ENCODE data around the gene NPC1L1. TPM values are rescaled to one million over a fixed set of nuclear protein-coding genes. Genes with fewer than 3 reads are reported as not detected.

The NPC1L1 gene
- total and polyA plus RNA-seq, 2 of the 13 experiments (the other 11 are each of a cell fraction or from before 2014, with no cell fraction given) = 4.8 to 14.5 TPM

GRCh38 chr7:44581879-44582603 lies 40.9 kb upstream of the NPC1L1 start, which contains the start of gene TMED4 (continued):
- TF ChIP-seq, protein P1, sequence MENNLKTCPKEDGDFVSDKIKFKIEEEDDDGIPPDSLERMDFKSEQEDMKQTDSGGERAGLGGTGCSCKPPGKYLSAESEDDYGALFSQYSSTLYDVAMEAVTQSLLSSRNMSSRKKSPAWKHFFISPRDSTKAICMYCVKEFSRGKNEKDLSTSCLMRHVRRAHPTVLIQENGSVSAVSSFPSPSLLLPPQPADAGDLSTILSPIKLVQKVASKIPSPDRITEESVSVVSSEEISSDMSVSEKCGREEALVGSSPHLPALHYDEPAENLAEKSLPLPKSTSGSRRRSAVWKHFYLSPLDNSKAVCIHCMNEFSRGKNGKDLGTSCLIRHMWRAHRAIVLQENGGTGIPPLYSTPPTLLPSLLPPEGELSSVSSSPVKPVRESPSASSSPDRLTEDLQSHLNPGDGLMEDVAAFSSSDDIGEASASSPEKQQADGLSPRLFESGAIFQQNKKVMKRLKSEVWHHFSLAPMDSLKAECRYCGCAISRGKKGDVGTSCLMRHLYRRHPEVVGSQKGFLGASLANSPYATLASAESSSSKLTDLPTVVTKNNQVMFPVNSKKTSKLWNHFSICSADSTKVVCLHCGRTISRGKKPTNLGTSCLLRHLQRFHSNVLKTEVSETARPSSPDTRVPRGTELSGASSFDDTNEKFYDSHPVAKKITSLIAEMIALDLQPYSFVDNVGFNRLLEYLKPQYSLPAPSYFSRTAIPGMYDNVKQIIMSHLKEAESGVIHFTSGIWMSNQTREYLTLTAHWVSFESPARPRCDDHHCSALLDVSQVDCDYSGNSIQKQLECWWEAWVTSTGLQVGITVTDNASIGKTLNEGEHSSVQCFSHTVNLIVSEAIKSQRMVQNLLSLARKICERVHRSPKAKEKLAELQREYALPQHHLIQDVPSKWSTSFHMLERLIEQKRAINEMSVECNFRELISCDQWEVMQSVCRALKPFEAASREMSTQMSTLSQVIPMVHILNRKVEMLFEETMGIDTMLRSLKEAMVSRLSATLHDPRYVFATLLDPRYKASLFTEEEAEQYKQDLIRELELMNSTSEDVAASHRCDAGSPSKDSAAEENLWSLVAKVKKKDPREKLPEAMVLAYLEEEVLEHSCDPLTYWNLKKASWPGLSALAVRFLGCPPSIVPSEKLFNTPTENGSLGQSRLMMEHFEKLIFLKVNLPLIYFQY (CRISPR knock-in tag; IDR thresholded peaks at IDR 0.05; ENCODE audit: borderline replicate concordance) = 0 out of 2 replicates have a peak, but pooled peaks have one; percentile 12
- TF ChIP-seq ADNP (CRISPR knock-in tag; IDR thresholded peaks at IDR 0.05) (no peak), ZNF766 (CRISPR knock-in tag; IDR thresholded peaks at IDR 0.05; ENCODE audit: borderline replicate concordance) (peak; percentile 73; the same call in 1 of the 2 replicates), ZNF296 (CRISPR knock-in tag; conservative IDR thresholded peaks at IDR 0.05) (no peak; the same call in 1 of the 2 replicates), ZNF883 (CRISPR knock-in tag; IDR thresholded peaks at IDR 0.05; ENCODE audit: not compliant biosample characterization) (peak; percentile 28), CSRNP1 (CRISPR knock-in tag; IDR thresholded peaks at IDR 0.05) (peak; percentile 53), RFX3 (CRISPR knock-in tag; IDR thresholded peaks at IDR 0.05) (no peak), ZNF678 (CRISPR knock-in tag; IDR thresholded peaks at IDR 0.05) (no peak; the same call in 1 of the 2 replicates), PRDM10 (CRISPR knock-in tag; IDR thresholded peaks at IDR 0.05; ENCODE audit: low read depth) (no peak), ZKSCAN1 (IDR thresholded peaks at IDR 0.05; ENCODE audit: low read length) (no peak)
- TF ChIP-seq, protein P2, sequence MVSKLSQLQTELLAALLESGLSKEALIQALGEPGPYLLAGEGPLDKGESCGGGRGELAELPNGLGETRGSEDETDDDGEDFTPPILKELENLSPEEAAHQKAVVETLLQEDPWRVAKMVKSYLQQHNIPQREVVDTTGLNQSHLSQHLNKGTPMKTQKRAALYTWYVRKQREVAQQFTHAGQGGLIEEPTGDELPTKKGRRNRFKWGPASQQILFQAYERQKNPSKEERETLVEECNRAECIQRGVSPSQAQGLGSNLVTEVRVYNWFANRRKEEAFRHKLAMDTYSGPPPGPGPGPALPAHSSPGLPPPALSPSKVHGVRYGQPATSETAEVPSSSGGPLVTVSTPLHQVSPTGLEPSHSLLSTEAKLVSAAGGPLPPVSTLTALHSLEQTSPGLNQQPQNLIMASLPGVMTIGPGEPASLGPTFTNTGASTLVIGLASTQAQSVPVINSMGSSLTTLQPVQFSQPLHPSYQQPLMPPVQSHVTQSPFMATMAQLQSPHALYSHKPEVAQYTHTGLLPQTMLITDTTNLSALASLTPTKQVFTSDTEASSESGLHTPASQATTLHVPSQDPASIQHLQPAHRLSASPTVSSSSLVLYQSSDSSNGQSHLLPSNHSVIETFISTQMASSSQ (IDR thresholded peaks at IDR 0.05; ENCODE audit: low read depth) = no peak
- TF ChIP-seq, protein P2 (CRISPR knock-in tag; IDR thresholded peaks at IDR 0.05; ENCODE audit: borderline replicate concordance) = 0 out of 2 replicates have a peak, but pooled peaks have one; percentile 30

Measured in HepG2 (cell line).